GM12878 (cell line): ENCODE measurements around the gene KLHL9. TPM values are rescaled to one million over a fixed set of nuclear protein-coding genes. Genes with fewer than 3 reads are reported as not detected.

Source experiments
- IRF4 ChIP-seq: IDR thresholded peaks from 2 replicates; pipeline ENCODE4 v1.6.1; 2011; ENCODE audit warnings: low read depth, low read length
- MTA2 ChIP-seq: fragments of 450-650 bp; IDR thresholded peaks from 2 replicates; pipeline ENCODE4 v1.6.1; 2016; ENCODE audit warnings: low read depth, mild to moderate bottlenecking, moderate library complexity
- PAX8 ChIP-seq: fragments of 450-650 bp; IDR thresholded peaks from 2 replicates; pipeline ENCODE4 v1.6.1; 2017; ENCODE audit warnings: mild to moderate bottlenecking, moderate library complexity
- SIX5 ChIP-seq: IDR thresholded peaks from 2 replicates; pipeline ENCODE4 v1.6.1; 2011; ENCODE audit warnings: mild to moderate bottlenecking, low read depth, low read length, moderate library complexity; ENCODE audit not compliant: severe bottlenecking
- SMARCA5 ChIP-seq: fragments of 450-650 bp; IDR thresholded peaks from 2 replicates; pipeline ENCODE4 v1.6.1; 2017; ENCODE audit warnings: mild to moderate bottlenecking
- SMC3 ChIP-seq: IDR thresholded peaks from 2 replicates; pipeline ENCODE4 v1.6.1; 2011; ENCODE audit warnings: low read length, improper control_type of control experiment, borderline replicate concordance
- ZNF24 ChIP-seq: fragments of 450-650 bp; IDR thresholded peaks from 2 replicates; pipeline ENCODE4 v1.6.1; 2017; ENCODE audit warnings: antibody characterized with exemption, mild to moderate bottlenecking
- polyA plus RNA-seq, 11 experiments: library from polyadenylated mRNA; depleted of rRNA in 4 of 11; unstranded in 6 of 11; stranded (reverse) in 5 of 11; fragments of >200 nt; fragmentation: Nextera tagmentation in 4 of 11; fragmentation: Illumina TruSeq in 1 of 11; extraction: Ambion mirVana in 4 of 11; extraction: Trizol in 1 of 11; gene quantifications; 1 replicate in 1 of 11; 2 replicates in 10 of 11; pipeline versions ENCODE4 v1.2.1 to v1.2.3, GENCODE V29; 2011 to 2016; ENCODE audit warnings: inconsistent platforms in 2 of 11, missing spikeins in 2 of 11, low read depth in 1 of 11
- total RNA-seq, 4 experiments: library from RNA; depleted of rRNA in 3 of 4; stranded (reverse); fragments of >200 nt in 3 of 4; fragmentation: Illumina TruSeq in 1 of 4; extraction: Trizol in 1 of 4; gene quantifications; 2 replicates each; pipeline versions ENCODE4 v1.2.1 to v1.2.3, GENCODE V29; 2013 to 2021
- TF ChIP-seq, protein P1 (sequence below): fragments of 450-650 bp; IDR thresholded peaks from 2 replicates; pipeline ENCODE4 v1.6.1; 2017; ENCODE audit warnings: mild to moderate bottlenecking, low read depth, inconsistent platforms; ENCODE audit not compliant: poor library complexity, severe bottlenecking
- TF ChIP-seq, protein P2 (sequence below), 3 experiments: IDR thresholded peaks in 2 of 3; conservative IDR thresholded peaks in 1 of 3; 2 replicates each; pipeline ENCODE4 v1.5.1; 2011; ENCODE audit warnings: low read depth in 3 of 3, low read length in 3 of 3, mild to moderate bottlenecking in 3 of 3, control low read depth in 2 of 3, moderate library complexity in 2 of 3, inconsistent platforms in 1 of 3, mixed read lengths in 1 of 3; ENCODE audit not compliant: control insufficient read depth in 2 of 3, insufficient read depth in 1 of 3; ENCODE audit errors: extremely low read depth in 1 of 3

The KLHL9 gene
- total and polyA plus RNA-seq, 10 of the 15 experiments (the other 5 are each of a cell fraction or from before 2014, with no cell fraction given) = 3.8 to 37.7 (median 17.4) TPM

DNA sequence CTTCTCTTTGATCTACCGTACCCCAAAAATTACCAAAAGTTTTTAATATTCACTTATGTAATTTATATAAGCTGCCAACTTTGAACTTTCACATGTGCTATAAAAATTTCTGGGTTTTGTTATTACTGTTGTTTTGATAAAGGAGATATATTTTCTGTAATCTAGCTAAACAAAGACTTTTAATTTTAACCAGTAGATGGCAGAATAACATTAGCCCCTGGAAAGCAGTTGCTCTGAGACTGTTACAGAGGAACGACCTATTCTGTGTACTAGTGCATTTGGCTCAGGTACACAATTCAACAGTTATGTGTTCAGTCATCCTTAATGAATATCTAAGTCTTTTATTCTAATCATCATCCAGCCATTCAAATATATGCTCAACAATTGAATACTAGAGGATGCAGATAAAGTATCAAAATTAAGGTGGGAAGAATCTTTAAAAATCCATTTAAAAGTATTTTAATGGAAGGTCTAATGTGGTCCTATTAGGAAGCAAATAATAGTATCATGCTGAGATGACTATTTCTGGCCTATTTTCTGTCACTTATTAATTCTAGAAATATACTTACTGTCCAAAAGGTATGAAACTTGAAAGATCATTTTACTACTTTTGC, 8.6 kb downstream of the KLHL9 start (continued):
- TF ChIP-seq PAX8 (0 out of 2 replicates have a peak, but pooled peaks have one; percentile 31), MTA2 (no peak), ZNF24 (0 out of 2 replicates have a peak, but pooled peaks have one; percentile 40), IRF4 (no peak), SMC3 (peak; percentile 88), SIX5 (no peak), SMARCA5 (no peak)
- TF ChIP-seq, protein P1, sequence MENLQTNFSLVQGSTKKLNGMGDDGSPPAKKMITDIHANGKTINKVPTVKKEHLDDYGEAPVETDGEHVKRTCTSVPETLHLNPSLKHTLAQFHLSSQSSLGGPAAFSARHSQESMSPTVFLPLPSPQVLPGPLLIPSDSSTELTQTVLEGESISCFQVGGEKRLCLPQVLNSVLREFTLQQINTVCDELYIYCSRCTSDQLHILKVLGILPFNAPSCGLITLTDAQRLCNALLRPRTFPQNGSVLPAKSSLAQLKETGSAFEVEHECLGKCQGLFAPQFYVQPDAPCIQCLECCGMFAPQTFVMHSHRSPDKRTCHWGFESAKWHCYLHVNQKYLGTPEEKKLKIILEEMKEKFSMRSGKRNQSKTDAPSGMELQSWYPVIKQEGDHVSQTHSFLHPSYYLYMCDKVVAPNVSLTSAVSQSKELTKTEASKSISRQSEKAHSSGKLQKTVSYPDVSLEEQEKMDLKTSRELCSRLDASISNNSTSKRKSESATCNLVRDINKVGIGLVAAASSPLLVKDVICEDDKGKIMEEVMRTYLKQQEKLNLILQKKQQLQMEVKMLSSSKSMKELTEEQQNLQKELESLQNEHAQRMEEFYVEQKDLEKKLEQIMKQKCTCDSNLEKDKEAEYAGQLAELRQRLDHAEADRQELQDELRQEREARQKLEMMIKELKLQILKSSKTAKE = peak; percentile 23
- TF ChIP-seq, protein P2, sequence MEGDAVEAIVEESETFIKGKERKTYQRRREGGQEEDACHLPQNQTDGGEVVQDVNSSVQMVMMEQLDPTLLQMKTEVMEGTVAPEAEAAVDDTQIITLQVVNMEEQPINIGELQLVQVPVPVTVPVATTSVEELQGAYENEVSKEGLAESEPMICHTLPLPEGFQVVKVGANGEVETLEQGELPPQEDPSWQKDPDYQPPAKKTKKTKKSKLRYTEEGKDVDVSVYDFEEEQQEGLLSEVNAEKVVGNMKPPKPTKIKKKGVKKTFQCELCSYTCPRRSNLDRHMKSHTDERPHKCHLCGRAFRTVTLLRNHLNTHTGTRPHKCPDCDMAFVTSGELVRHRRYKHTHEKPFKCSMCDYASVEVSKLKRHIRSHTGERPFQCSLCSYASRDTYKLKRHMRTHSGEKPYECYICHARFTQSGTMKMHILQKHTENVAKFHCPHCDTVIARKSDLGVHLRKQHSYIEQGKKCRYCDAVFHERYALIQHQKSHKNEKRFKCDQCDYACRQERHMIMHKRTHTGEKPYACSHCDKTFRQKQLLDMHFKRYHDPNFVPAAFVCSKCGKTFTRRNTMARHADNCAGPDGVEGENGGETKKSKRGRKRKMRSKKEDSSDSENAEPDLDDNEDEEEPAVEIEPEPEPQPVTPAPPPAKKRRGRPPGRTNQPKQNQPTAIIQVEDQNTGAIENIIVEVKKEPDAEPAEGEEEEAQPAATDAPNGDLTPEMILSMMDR (IDR thresholded peaks at IDR 0.05 in 2 of 3, conservative IDR thresholded peaks at IDR 0.05 in 1 of 3; ENCODE audit: control insufficient read depth in 2 of 3, extremely low read depth in 1 of 3, insufficient read depth in 1 of 3, low read depth in 3 of 3, low read length in 3 of 3) = peak; percentile 46 to 79 (median 59); a peak in 5 of 6 replicates
- TF ChIP-seq, all 136 proteins: peak for 7
